ENCODE measurements around the gene LILRA2.
"Not testable (repeated sequence)": the region's sequence is repeated elsewhere in the genome, so short reads cannot be mapped to it uniquely, and the experiment has no call there.

Gene LILRA2

GRCh38 chr19:54630782-54631181, 57.2 kb downstream of the LILRA2 start:
- TF ChIP-seq CTCF (IDR thresholded peaks at IDR 0.05; ENCODE audit: low read depth, low read length): no peak
- DNase-seq (ENCODE audit: extremely low read depth, low read depth): no peak

GRCh38 chr19:54631489-54632337, 58.1 kb downstream of the LILRA2 start:
- not testable (repeated sequence) for DNase-seq (ENCODE audit: extremely low read depth, low read depth)

- not testable (repeated sequence) for DNase-seq (ENCODE audit: extremely low read depth, low read depth)
Observed at GRCh38 chr19:54632517-54632916, 58.9 kb downstream of the LILRA2 start.

GRCh38 chr19:54633401-54633800, 59.8 kb downstream of the LILRA2 start:
- no peak for TF ChIP-seq CTCF (IDR thresholded peaks at IDR 0.05; ENCODE audit: low read depth, low read length)
- no peak for DNase-seq (ENCODE audit: extremely low read depth, low read depth)

GRCh38 chr19:54636081-54636480, 62.5 kb downstream of the LILRA2 start:
- not testable (repeated sequence) for DNase-seq (ENCODE audit: extremely low read depth, low read depth)

GRCh38 chr19:54638683-54639082, 65.1 kb downstream of the LILRA2 start:
- TF ChIP-seq CTCF (IDR thresholded peaks at IDR 0.05; ENCODE audit: low read depth, low read length): no peak

More at GRCh38 chr19:54638683-54639082, 65.1 kb downstream of the LILRA2 start:
- DNase-seq (ENCODE audit: extremely low read depth, low read depth): no peak
